A549 (cell line): ENCODE measurements around the gene CD40LG. TPM values are rescaled to one million over a fixed set of nuclear protein-coding genes. Genes with fewer than 3 reads are reported as not detected.

ENCODE experiments used
- ATAC-seq, 2 experiments: fragments of 200-7000 bp in 1 of 2; fragments of >200 bp in 1 of 2; cut with Nextera tagmentation in 1 of 2; cut with Tn5 transposase in 1 of 2; 3 replicates each; pipeline versions ENCODE4 v1.8.0 to v1.9.1; 2018 to 2020; ENCODE audit warnings: mild to moderate bottlenecking in 1 of 2, moderate library complexity in 1 of 2
- CTCF ChIA-PET: fragments of 300-600 bp; sonication (Branson Sonifier 250); formaldehyde crosslinking; extraction: SDS; loops from one replicate; lab custom pipeline; 2021; ENCODE audit warnings: antibody characterized with exemption, inconsistent platforms; lab: Yijun Ruan, JAX
- POLR2A ChIA-PET: fragments of 350-600 bp; formaldehyde crosslinking; extraction: SDS; loops from one replicate; lab custom pipeline; 2021; ENCODE audit warnings: antibody characterized with exemption, inconsistent platforms; lab: Yijun Ruan, JAX
- DNase-seq, 2 experiments: peaks; one replicate each; pipeline versions ENCODE4 v3.0.0 to v3.0.0-alpha.2; 2011 to 2016; ENCODE audit warnings: low read depth in 1 of 2, low spot score in 1 of 2
- FAIRE-seq: peaks from 2 replicates; lab custom pipeline; 2011; peaks lifted over from hg19 to GRCh38; lab: Jason Lieb, UNC
- H3K27ac ChIP-seq, 2 experiments: fragments of >200 bp; sonication (Bioruptor Twin); formaldehyde crosslinking; 3 replicates each; pipeline ENCODE4 v1.5.1; 2016 to 2017
- H3K4me1 ChIP-seq: fragments of >200 bp; sonication (Bioruptor Twin); formaldehyde crosslinking; 3 replicates; pipeline ENCODE4 v1.6.1; 2016
- H3K4me2 ChIP-seq: fragments of >200 bp; sonication (Bioruptor Twin); formaldehyde crosslinking; 3 replicates; pipeline ENCODE4 v1.6.1; 2016
- H3K4me3 ChIP-seq: fragments of >200 bp; sonication (Bioruptor Twin); formaldehyde crosslinking; 3 replicates; pipeline ENCODE4 v1.5.1; 2016
- H3K9me3 ChIP-seq: fragments of >200 bp; sonication (Bioruptor Twin); formaldehyde crosslinking; 3 replicates; pipeline ENCODE4 v1.6.1; 2016
- BHLHE40 ChIP-seq: IDR thresholded peaks from 2 replicates; pipeline ENCODE4 v1.6.1; 2012; ENCODE audit warnings: low read depth, low read length, inconsistent platforms
- CBX2 ChIP-seq: fragments of 200-600 bp; sonication (generic); IDR thresholded peaks from 2 replicates; pipeline ENCODE4 v1.6.1; 2016; ENCODE audit warnings: low read depth, mild to moderate bottlenecking, borderline replicate concordance
- CBX8 ChIP-seq: fragments of 200-600 bp; sonication (generic); IDR thresholded peaks from 2 replicates; pipeline ENCODE4 v1.6.1; 2016
- EHF ChIP-seq: fragments of 250-450 bp; sonication (Bioruptor Pico); IDR thresholded peaks from 2 replicates; pipeline ENCODE4 v1.5.0; 2020; ENCODE audit warnings: mild to moderate bottlenecking
- EHMT2 ChIP-seq: fragments of 200-600 bp; sonication (generic); IDR thresholded peaks from 2 replicates; pipeline ENCODE4 v1.6.1; 2016; ENCODE audit warnings: antibody characterized with exemption, low read depth, mild to moderate bottlenecking, moderate library complexity
- EP300 ChIP-seq, 2 experiments: fragments of >200 bp; sonication (Bioruptor Twin); formaldehyde crosslinking; IDR thresholded peaks; 2 replicates in 1 of 2; 3 replicates in 1 of 2; pipeline ENCODE4 v1.6.1; 2016 to 2017
- FOSL2 ChIP-seq, 2 experiments: fragments of 450-650 bp in 1 of 2; fragments of >200 bp in 1 of 2; sonication (Bioruptor Twin) in 1 of 2; formaldehyde crosslinking; IDR thresholded peaks; 2 replicates each; pipeline versions ENCODE4 v1.5.0 to v1.6.1; 2016 to 2020; ENCODE audit warnings: mild to moderate bottlenecking in 1 of 2, moderate library complexity in 1 of 2
- GATA3 ChIP-seq: IDR thresholded peaks from 2 replicates; pipeline ENCODE4 v1.6.1; 2012; ENCODE audit warnings: borderline replicate concordance
- HEYL ChIP-seq: fragments of 250-450 bp; sonication (Bioruptor Pico); IDR thresholded peaks from 2 replicates; pipeline ENCODE4 v1.8.0; 2021; ENCODE audit warnings: mild to moderate bottlenecking, moderate library complexity
- HOXA7 ChIP-seq: fragments of 250-450 bp; sonication (Bioruptor Pico); IDR thresholded peaks from 2 replicates; pipeline ENCODE4 v1.5.0; 2020; ENCODE audit warnings: mild to moderate bottlenecking, moderate library complexity
- HOXB13 ChIP-seq: fragments of 250-450 bp; sonication (Bioruptor Pico); IDR thresholded peaks from 2 replicates; pipeline ENCODE4 v1.5.0; 2020; ENCODE audit warnings: low read depth, mild to moderate bottlenecking, moderate library complexity
- JUN ChIP-seq, 2 experiments: fragments of >200 bp; sonication (Bioruptor Twin); formaldehyde crosslinking; IDR thresholded peaks; 2 replicates in 1 of 2; 3 replicates in 1 of 2; pipeline ENCODE4 v1.6.1; 2016 to 2017
- KDM1A ChIP-seq: fragments of 200-600 bp; sonication (generic); IDR thresholded peaks from 2 replicates; pipeline ENCODE4 v1.6.1; 2016; ENCODE audit warnings: low read depth, mild to moderate bottlenecking
- NFE2L2 ChIP-seq: fragments of 150-350 bp; conservative IDR thresholded peaks from 2 replicates; pipeline ENCODE4 v1.6.1; 2014; ENCODE audit warnings: low read length
- POLR2AphosphoS2 ChIP-seq: conservative IDR thresholded peaks from 2 replicates; pipeline ENCODE4 v1.6.1; 2012; ENCODE audit warnings: low read length, improper control_type of control experiment, inconsistent platforms
- RARB ChIP-seq: fragments of 250-450 bp; sonication (Bioruptor Pico); IDR thresholded peaks from 2 replicates; pipeline ENCODE4 v1.8.0; 2021; ENCODE audit warnings: mild to moderate bottlenecking, moderate library complexity
- RCOR1 ChIP-seq: fragments of 150-350 bp; IDR thresholded peaks from 2 replicates; pipeline ENCODE4 v1.6.1; 2014; ENCODE audit warnings: antibody characterized with exemption, low read length, low read depth
- SMC3 ChIP-seq: fragments of >200 bp; sonication (Bioruptor Twin); formaldehyde crosslinking; IDR thresholded peaks from 3 replicates; pipeline ENCODE4 v1.6.1; 2018; ENCODE audit warnings: inconsistent platforms
- TFCP2L1 ChIP-seq: fragments of 250-450 bp; sonication (Bioruptor Pico); IDR thresholded peaks from 2 replicates; pipeline ENCODE4 v1.5.0; 2021; ENCODE audit warnings: mild to moderate bottlenecking
- ZC3H11A ChIP-seq: fragments of 450-650 bp; IDR thresholded peaks from 2 replicates; pipeline ENCODE4 v1.6.1; 2014; ENCODE audit warnings: antibody characterized with exemption, mild to moderate bottlenecking
- ZNF302 ChIP-seq: fragments of 250-450 bp; sonication (Bioruptor Pico); IDR thresholded peaks from 2 replicates; pipeline ENCODE4 v1.9.0; 2021; ENCODE audit warnings: inconsistent platforms, mild to moderate bottlenecking, moderate library complexity
- WGBS: methylation state at CpG from one replicate; pipeline ENCODE4 v1.1.6; 2017; ENCODE audit errors: missing lambda C conversion rate; 5-methylcytosine and 5-hydroxymethylcytosine counted together
- polyA plus RNA-seq, 4 experiments: library from polyadenylated mRNA; depleted of rRNA in 3 of 4; stranded (reverse); fragments of >200 nt; fragmentation: RNase III in 1 of 4; extraction: RNeasy Plus Mini Kit Qiagen cat#74134 plus additional on column Dnase treatment in 1 of 4; gene quantifications; 2 replicates in 3 of 4; 3 replicates in 1 of 4; pipeline ENCODE4 v1.2.3, GENCODE V29; 2011 to 2017
- TF ChIP-seq, protein P1 (sequence below): fragments of 450-650 bp; IDR thresholded peaks from 2 replicates; pipeline ENCODE4 v1.6.1; 2014; ENCODE audit warnings: antibody characterized with exemption
- TF ChIP-seq, protein P2 (sequence below): IDR thresholded peaks from 2 replicates; pipeline ENCODE4 v1.6.1; 2012
- TF ChIP-seq, protein P3 (sequence below): IDR thresholded peaks from 2 replicates; pipeline ENCODE4 v1.6.1; 2012
- TF ChIP-seq, protein P4 (sequence below): fragments of >200 bp; sonication (Bioruptor Twin); formaldehyde crosslinking; IDR thresholded peaks from 2 replicates; pipeline ENCODE4 v1.6.1; 2016
- TF ChIP-seq, protein P5 (sequence below): fragments of 250-450 bp; sonication (Bioruptor Pico); IDR thresholded peaks from 2 replicates; pipeline ENCODE4 v1.5.0; 2021; ENCODE audit warnings: mild to moderate bottlenecking, moderate library complexity, borderline replicate concordance
- TF ChIP-seq, protein P6 (sequence below): fragments of 250-450 bp; sonication (Bioruptor Pico); IDR thresholded peaks from 2 replicates; pipeline ENCODE4 v1.5.0; 2020; ENCODE audit warnings: low read depth, mild to moderate bottlenecking, moderate library complexity

CD40LG gene
- polyA plus RNA-seq, 2 of the 4 experiments (the other 2 are of a cell fraction): not detected

DNA sequence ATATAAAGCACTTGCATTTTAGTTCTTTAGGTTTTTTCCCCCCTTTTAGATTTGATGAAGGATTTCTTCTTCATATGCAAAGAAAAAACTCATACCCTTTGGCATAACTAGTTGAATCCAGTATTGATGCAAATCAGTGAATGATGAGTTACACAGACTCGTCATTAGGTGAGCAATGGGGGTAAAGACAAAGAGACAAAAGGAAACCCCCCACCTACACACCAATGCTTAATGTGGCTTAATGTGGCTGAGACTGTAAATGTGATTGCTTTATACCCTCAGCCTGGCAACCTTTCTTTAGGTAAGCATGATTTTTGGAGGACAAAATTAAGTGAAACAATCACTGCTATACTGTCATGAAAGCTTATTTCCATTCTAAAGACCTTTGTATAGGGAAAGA, 39.5 kb downstream of the CD40LG start (continued):
- TF ChIP-seq ZNF302 (CRISPR knock-in tag): no peak
- TF ChIP-seq TFCP2L1 (CRISPR knock-in tag): no peak
- no peak for TF ChIP-seq BHLHE40
- no peak for TF ChIP-seq EHMT2
- TF ChIP-seq, protein P1, sequence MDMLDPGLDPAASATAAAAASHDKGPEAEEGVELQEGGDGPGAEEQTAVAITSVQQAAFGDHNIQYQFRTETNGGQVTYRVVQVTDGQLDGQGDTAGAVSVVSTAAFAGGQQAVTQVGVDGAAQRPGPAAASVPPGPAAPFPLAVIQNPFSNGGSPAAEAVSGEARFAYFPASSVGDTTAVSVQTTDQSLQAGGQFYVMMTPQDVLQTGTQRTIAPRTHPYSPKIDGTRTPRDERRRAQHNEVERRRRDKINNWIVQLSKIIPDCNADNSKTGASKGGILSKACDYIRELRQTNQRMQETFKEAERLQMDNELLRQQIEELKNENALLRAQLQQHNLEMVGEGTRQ: no peak

DNA sequence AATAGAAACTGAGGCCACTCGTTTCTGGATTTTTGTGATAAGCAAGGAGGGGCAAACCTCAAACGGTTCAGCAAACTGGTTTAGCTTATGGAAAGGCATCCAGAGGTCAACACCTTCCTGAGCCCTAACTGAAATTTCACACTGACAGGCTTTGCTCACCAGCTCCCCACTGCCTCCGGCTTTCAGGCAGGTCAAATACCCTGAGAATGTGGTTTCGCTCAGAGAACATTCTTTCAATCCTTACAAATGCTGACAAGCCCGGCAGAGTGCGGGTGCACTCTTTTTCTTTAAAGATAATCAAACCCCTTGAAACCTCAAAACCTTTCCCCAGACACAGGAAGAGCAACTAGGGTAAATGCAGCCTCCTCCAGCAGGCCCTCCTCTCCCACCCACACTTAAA, 41.5 kb downstream of the CD40LG start:
- CTCF ChIA-PET: no interaction called here
- WGBS: 58% methylated on average over 6 of the region's 6 CpGs
- TF ChIP-seq NFE2L2 (no peak), EHMT2 (no peak), EHF (no peak)
- TF ChIP-seq, protein P2, sequence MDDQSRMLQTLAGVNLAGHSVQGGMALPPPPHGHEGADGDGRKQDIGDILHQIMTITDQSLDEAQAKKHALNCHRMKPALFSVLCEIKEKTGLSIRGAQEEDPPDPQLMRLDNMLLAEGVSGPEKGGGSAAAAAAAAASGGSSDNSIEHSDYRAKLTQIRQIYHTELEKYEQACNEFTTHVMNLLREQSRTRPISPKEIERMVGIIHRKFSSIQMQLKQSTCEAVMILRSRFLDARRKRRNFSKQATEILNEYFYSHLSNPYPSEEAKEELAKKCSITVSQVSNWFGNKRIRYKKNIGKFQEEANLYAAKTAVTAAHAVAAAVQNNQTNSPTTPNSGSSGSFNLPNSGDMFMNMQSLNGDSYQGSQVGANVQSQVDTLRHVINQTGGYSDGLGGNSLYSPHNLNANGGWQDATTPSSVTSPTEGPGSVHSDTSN: no peak
- Histone ChIP-seq H3K27ac (no peak overlapping the region), H3K9me3 (no peaks in the 10 kb centered on the region), H3K4me1 (no peaks in the 10 kb centered on the region), H3K4me2 (no peak overlapping the region), H3K4me3 (no peak overlapping the region)
- DNase-seq: no peak
- POLR2A ChIA-PET: no interaction called here
- no peak for FAIRE-seq
- no peak for ATAC-seq

DNA sequence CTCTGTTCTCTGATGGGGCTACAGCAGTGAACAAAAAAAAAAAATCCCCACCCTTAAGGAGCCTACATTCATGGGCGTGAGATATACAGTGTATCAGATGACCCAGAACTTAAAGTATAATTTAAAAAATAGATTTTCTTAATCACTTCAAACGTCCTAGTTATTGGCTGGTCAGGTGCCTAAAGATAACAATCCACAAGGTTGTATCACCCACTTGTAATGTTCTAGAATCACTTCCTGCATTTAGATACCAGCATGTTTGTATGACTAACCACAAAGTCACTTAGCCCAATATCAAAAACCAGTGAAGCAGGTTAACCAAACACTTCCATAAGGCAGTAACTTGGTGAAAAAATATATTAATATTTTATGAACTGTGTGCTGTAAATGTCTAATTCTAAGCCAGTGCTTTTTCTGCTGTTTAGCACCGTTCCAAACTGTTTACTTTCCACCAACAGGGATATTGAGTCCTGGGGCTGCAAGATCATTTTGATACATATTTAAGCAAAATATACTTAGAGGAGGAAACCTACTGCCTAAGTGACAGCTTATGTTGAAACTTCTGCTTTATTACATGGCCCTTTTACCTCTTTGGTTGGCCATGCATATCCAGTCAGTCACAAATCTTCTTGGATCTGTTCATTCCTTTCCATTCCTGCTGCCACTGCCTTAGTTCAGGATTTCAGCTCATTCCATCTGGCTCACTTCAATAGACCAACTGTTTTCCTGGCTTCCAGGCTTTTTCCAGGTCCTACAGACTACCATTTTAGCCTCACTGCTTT, 43.3 kb downstream of the CD40LG start:
- no peak overlapping the region for H3K4me2 ChIP-seq
- CTCF ChIA-PET: interaction anchor here (0.7 kb wide), 1 partner anchor 681 kb away, joined by 3 read pairs; no protein-coding TSS in a partner anchor
- no peaks in the 10 kb centered on the region for H3K9me3 ChIP-seq
- no peak overlapping the region for H3K27ac ChIP-seq
- TF ChIP-seq RCOR1: no peak
- TF ChIP-seq HEYL (CRISPR knock-in tag): no peak
- TF ChIP-seq HOXB13 (CRISPR knock-in tag): no peak
- TF ChIP-seq, protein P3, sequence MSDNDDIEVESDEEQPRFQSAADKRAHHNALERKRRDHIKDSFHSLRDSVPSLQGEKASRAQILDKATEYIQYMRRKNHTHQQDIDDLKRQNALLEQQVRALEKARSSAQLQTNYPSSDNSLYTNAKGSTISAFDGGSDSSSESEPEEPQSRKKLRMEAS: no peak
- TF ChIP-seq, protein P1: no peak
- TF ChIP-seq, protein P4, sequence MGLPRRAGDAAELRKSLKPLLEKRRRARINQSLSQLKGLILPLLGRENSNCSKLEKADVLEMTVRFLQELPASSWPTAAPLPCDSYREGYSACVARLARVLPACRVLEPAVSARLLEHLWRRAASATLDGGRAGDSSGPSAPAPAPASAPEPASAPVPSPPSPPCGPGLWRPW: no peak
- no peak for TF ChIP-seq CBX8
- TF ChIP-seq JUN (IDR thresholded peaks at IDR 0.05): no peak
- DNase-seq (no peak), ATAC-seq (no peak), FAIRE-seq (peak; percentile 78)
- H3K4me3 ChIP-seq: no peak overlapping the region
- no peaks in the 10 kb centered on the region for H3K4me1 ChIP-seq
- POLR2A ChIA-PET: no interaction called here
- WGBS: 18% methylated on average over 3 of the region's 3 CpGs

DNA sequence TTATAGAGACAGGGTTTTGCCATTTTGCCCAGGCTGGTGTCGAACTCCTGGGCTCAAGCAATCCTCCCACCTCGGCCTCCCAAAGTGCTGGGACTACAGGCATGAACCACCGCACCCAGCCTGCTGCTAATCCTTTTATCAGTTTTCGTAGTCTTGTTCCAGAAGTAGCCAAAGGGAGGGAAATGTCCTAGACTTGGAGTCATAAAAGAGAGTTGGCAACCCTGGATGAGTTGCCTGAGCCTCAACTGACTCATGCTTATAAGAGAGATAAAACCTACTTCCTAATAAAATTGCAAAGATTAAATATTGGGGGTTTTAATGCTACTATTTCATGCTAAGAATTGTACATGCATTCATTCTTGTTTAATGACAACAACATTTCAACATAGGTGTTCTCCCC, 44.3 kb downstream of the CD40LG start:
- Histone ChIP-seq H3K4me1 (no peaks in the 10 kb centered on the region), H3K27ac (no peak overlapping the region), H3K4me3 (no peak overlapping the region), H3K4me2 (no peak overlapping the region), H3K9me3 (no peaks in the 10 kb centered on the region)
- FAIRE-seq (no peak), DNase-seq (no peak), ATAC-seq (no peak)
- CTCF ChIA-PET: no interaction called here
- POLR2A ChIA-PET: no interaction called here
- 36% methylated on average over 4 of the region's 4 CpGs for WGBS
- no peak for TF ChIP-seq BHLHE40
- no peak for TF ChIP-seq NFE2L2
- no peak for TF ChIP-seq KDM1A
- no peak for TF ChIP-seq POLR2AphosphoS2
- TF ChIP-seq HOXA7: no peak
- TF ChIP-seq, protein P5, sequence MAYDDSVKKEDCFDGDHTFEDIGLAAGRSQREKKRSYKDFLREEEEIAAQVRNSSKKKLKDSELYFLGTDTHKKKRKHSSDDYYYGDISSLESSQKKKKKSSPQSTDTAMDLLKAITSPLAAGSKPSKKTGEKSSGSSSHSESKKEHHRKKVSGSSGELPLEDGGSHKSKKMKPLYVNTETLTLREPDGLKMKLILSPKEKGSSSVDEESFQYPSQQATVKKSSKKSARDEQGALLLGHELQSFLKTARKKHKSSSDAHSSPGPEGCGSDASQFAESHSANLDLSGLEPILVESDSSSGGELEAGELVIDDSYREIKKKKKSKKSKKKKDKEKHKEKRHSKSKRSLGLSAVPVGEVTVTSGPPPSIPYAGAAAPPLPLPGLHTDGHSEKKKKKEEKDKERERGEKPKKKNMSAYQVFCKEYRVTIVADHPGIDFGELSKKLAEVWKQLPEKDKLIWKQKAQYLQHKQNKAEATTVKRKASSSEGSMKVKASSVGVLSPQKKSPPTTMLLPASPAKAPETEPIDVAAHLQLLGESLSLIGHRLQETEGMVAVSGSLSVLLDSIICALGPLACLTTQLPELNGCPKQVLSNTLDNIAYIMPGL (CRISPR knock-in tag): no peak
- TF ChIP-seq SMC3: no peak
- TF ChIP-seq FOSL2 (IDR thresholded peaks at IDR 0.05): no peak
- no peak for TF ChIP-seq FOSL2 (CRISPR knock-in tag; IDR thresholded peaks at IDR 0.05)
- no peak for TF ChIP-seq RARB
- no peak for TF ChIP-seq ZC3H11A
- TF ChIP-seq, protein P6, sequence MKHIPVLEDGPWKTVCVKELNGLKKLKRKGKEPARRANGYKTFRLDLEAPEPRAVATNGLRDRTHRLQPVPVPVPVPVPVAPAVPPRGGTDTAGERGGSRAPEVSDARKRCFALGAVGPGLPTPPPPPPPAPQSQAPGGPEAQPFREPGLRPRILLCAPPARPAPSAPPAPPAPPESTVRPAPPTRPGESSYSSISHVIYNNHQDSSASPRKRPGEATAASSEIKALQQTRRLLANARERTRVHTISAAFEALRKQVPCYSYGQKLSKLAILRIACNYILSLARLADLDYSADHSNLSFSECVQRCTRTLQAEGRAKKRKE (CRISPR knock-in tag): no peak
- no peak for TF ChIP-seq JUN (IDR thresholded peaks at IDR 0.05)
- TF ChIP-seq CBX2: no peak
- no peak for TF ChIP-seq GATA3
- no peak for TF ChIP-seq EP300 (IDR thresholded peaks at IDR 0.05)
- TF ChIP-seq TFCP2L1 (CRISPR knock-in tag): no peak
